Right lung (tissue), 5 donors: ENCODE data around the gene NPHP1. TPM values are rescaled to one million over a fixed set of nuclear protein-coding genes. Genes with fewer than 3 reads are reported as not detected.
"Not testable (repeated sequence)": the region's sequence is repeated elsewhere in the genome, so short reads cannot be mapped to it uniquely, and the experiment has no call there.

Source experiments
- DNase-seq, 2 donors: peaks; one replicate each; pipeline ENCODE4 v3.0.0-alpha.2; 2013
- polyA plus RNA-seq, 5 donors: library from polyadenylated mRNA; unstranded; fragments of 120-200 nt; gene quantifications; one replicate each; pipeline versions ENCODE4 v1.2.1 to v1.2.3, GENCODE V29; 2013; ENCODE audit warnings: inconsistent platforms in 1 of 5, low replicate concordance in 1 of 5; ENCODE audit not compliant: insufficient read length in 5 of 5, insufficient read depth in 1 of 5

The NPHP1 gene
- polyA plus RNA-seq, 5 donors = 13.3 to 20.1 (median 17.7) TPM

GRCh38 chr2:110205660-110206455 is 1.0 kb upstream of the NPHP1 start:
- no peak for DNase-seq

- no peak for DNase-seq
Observed at GRCh38 chr2:110198016-110198415, 6.8 kb downstream of the NPHP1 start.

- no peak for DNase-seq
Observed at GRCh38 chr2:110197452-110197851, 7.4 kb downstream of the NPHP1 start.

GRCh38 chr2:110190169-110190568 is 14.6 kb downstream of the NPHP1 start:
- not testable (repeated sequence) for DNase-seq

GRCh38 chr2:110182449-110182848 is 22.4 kb downstream of the NPHP1 start:
- no peak for DNase-seq

- DNase-seq = no peak
Observed at GRCh38 chr2:110180036-110180435, 24.8 kb downstream of the NPHP1 start.

- DNase-seq = no peak
Observed at GRCh38 chr2:110173523-110173922, 31.3 kb downstream of the NPHP1 start.

GRCh38 chr2:110172506-110172905 is 32.3 kb downstream of the NPHP1 start:
- no peak for DNase-seq

- no peak for DNase-seq
Observed at GRCh38 chr2:110170102-110170501, 34.7 kb downstream of the NPHP1 start.

- no peak for DNase-seq
Observed at GRCh38 chr2:110167326-110168000, 37.4 kb downstream of the NPHP1 start.

- DNase-seq = no peak
Observed at GRCh38 chr2:110166266-110166665, 38.5 kb downstream of the NPHP1 start.

GRCh38 chr2:110157153-110157793 is 47.5 kb downstream of the NPHP1 start:
- DNase-seq = peak; percentile 28 to 35

- not testable (repeated sequence) for DNase-seq
Observed at GRCh38 chr2:110154828-110155227, 50.0 kb downstream of the NPHP1 start.

GRCh38 chr2:110154188-110154587 is 50.6 kb downstream of the NPHP1 start:
- DNase-seq = not testable (repeated sequence)

- DNase-seq = no peak
Observed at GRCh38 chr2:110153416-110153815, 51.4 kb downstream of the NPHP1 start.

GRCh38 chr2:110152943-110153342 is 51.9 kb downstream of the NPHP1 start:
- DNase-seq = no peak

GRCh38 chr2:110149330-110150220 is 55.2 kb downstream of the NPHP1 start:
- DNase-seq = no peak

GRCh38 chr2:110146945-110147332 is 57.9 kb downstream of the NPHP1 start:
- no peak for DNase-seq

GRCh38 chr2:110146183-110146944 is 58.4 kb downstream of the NPHP1 start:
- no peak for DNase-seq

GRCh38 chr2:110143982-110144381 is 60.8 kb downstream of the NPHP1 start:
- no peak for DNase-seq

- DNase-seq = peak; percentile 32 to 40
Observed at GRCh38 chr2:110140401-110140800, 64.4 kb downstream of the NPHP1 start.
